ENCODE results near the gene CAVIN4. TPM values are rescaled to one million over a fixed set of nuclear protein-coding genes. Genes with fewer than 3 reads are reported as not detected.

CAVIN4 gene
- total RNA-seq, 2 experiments from 2014 or later: 0.15 to 0.18 TPM

Other genes starting within 250 kb of the CAVIN4 start
- gene TEX10, start 225.1 kb upstream of the CAVIN4 start, total RNA-seq: 10 to 100 TPM; 14.8 to 16.5 TPM
- 10 to 100 TPM; 17.1 to 18.2 TPM for gene MSANTD3, start 150.9 kb upstream of the CAVIN4 start, total RNA-seq
- gene TMEFF1, start 104.9 kb upstream of the CAVIN4 start, total RNA-seq: under 1 TPM in 1 of 2 experiments, not detected in 1; 0.18 TPM

Measured in activated CD4-positive, alpha-beta memory T cell treated with anti-CD3 and anti-CD28 coated beads, Interleukin-2, amount 10 ng/mL, durations not matched to agents 7 days and 5 days (primary cell).